CD4-positive, CD25-positive, alpha-beta regulatory T cell (primary cell): ENCODE results near the gene KANSL2. TPM values are rescaled to one million over a fixed set of nuclear protein-coding genes. Genes with fewer than 3 reads are reported as not detected.
A peak's percentile ranks its signal among the peaks of the same experiment; 100 is the strongest.
"Not testable (repeated sequence)": the region's sequence is repeated elsewhere in the genome, so short reads cannot be mapped to it uniquely, and the experiment has no call there.

Experiments used
- ATAC-seq, 2 donors: fragments of 150-1000 bp; cut with Tn5 transposase; one replicate each; pipeline ENCODE4 v1.10.0; 2021; ENCODE audit warnings: low read depth in 2 of 2, moderate number of reproducible peaks in 2 of 2, moderate library complexity in 1 of 2
- DNase-seq, 3 donors: peaks; one replicate each; pipeline versions ENCODE4 v3.0.0 to v3.0.0-alpha.2; 2012 to 2022; ENCODE audit warnings: mixed read lengths in 1 of 3
- H3K27ac ChIP-seq: one replicate; pipeline ENCODE4 v1.7.0; 2013; ENCODE audit warnings: mild to moderate bottlenecking, low read length; ENCODE audit not compliant: insufficient read depth, poor library complexity, severe bottlenecking
- H3K27me3 ChIP-seq: one replicate; pipeline ENCODE4 v1.7.0; 2013; ENCODE audit warnings: low read length; ENCODE audit not compliant: control insufficient read depth, insufficient read depth
- H3K36me3 ChIP-seq: one replicate; pipeline ENCODE4 v1.7.0; 2013; ENCODE audit warnings: mild to moderate bottlenecking, low read length, moderate library complexity; ENCODE audit not compliant: control insufficient read depth, insufficient read depth
- H3K4me1 ChIP-seq: 2 replicates; pipeline ENCODE4 v1.7.0; 2013; ENCODE audit warnings: mild to moderate bottlenecking, low read length; ENCODE audit not compliant: insufficient read depth, control insufficient read depth, poor library complexity, severe bottlenecking
- H3K4me3 ChIP-seq: one replicate; pipeline ENCODE4 v1.7.0; 2013; ENCODE audit warnings: low read depth, mild to moderate bottlenecking, low read length, moderate library complexity
- H3K9me3 ChIP-seq, 2 experiments: 1 replicate in 1 of 2; 2 replicates in 1 of 2; pipeline ENCODE4 v1.7.0; 2013; ENCODE audit warnings: low read length in 2 of 2, mild to moderate bottlenecking in 1 of 2, moderate library complexity in 1 of 2; ENCODE audit not compliant: control insufficient read depth in 2 of 2
- H3K27ac Mint-ChIP-seq, 3 donors: one replicate each; pipeline ENCODE4 v1.8.0; 2020 to 2022; ENCODE audit warnings: mild to moderate bottlenecking in 3 of 3, mixed read lengths in 3 of 3, moderate library complexity in 2 of 3
- H3K27me3 Mint-ChIP-seq: one replicate; pipeline ENCODE4 v1.8.0; 2022; ENCODE audit warnings: mild to moderate bottlenecking, mixed read lengths
- H3K36me3 Mint-ChIP-seq: one replicate; pipeline ENCODE4 v1.8.0; 2020; ENCODE audit warnings: mixed read lengths
- H3K4me1 Mint-ChIP-seq, 4 donors: one replicate each; pipeline ENCODE4 v1.8.0; 2020 to 2022; ENCODE audit warnings: mixed read lengths in 4 of 4, mild to moderate bottlenecking in 1 of 4
- H3K4me3 Mint-ChIP-seq, 4 donors: one replicate each; pipeline ENCODE4 v1.8.0; 2020 to 2022; ENCODE audit warnings: mild to moderate bottlenecking in 4 of 4, mixed read lengths in 4 of 4, moderate library complexity in 3 of 4
- H3K9me3 Mint-ChIP-seq, 7 donors: one replicate each; pipeline ENCODE4 v1.8.0; 2020 to 2022; ENCODE audit warnings: mixed read lengths in 7 of 7, mild to moderate bottlenecking in 3 of 7, moderate library complexity in 2 of 7
- polyA plus RNA-seq, 4 donors: library from polyadenylated mRNA; unstranded; fragments of 300-500 nt; fragmentation: Illumina TruSeq; gene quantifications; one replicate each; pipeline ENCODE4 v1.2.3, GENCODE V29; 2021
- total RNA-seq: library from RNA; stranded (reverse); gene quantifications from one replicate; pipeline ENCODE4 v1.2.3, GENCODE V29; 2022

KANSL2 gene
- total and polyA plus RNA-seq, 5 donors from 2014 or later, result 30.9 to 116 (median 40.4) TPM

GRCh38 chr12:48716493-48717251, 34.6 kb upstream of the KANSL2 start, which contains the start of gene CCNT1:
TSS of gene CCNT1 (minus strand) at chr12:48716707. CDS start at chr12:48716675, 32 bp downstream.
- Histone ChIP-seq H3K36me3 (peaks cover 27% of the 10 kb centered on the region), H3K4me3 (peak within 1 kb of the TSS; percentile 98), H3K9me3 (peaks cover 11 to 13% of the 10 kb centered on the region in 2 experiments), H3K27me3 (no peaks in the 10 kb centered on the region), H3K27ac (peak within 1 kb of the TSS; percentile 99), H3K4me1 (peaks cover 41% of the 10 kb centered on the region)
- peak; percentile 98 to 100 (median 99) for DNase-seq
- Mint-ChIP-seq H3K27ac (peak within 1 kb of the TSS; percentile 96 to 99 (median 97)), H3K4me3 (peak within 1 kb of the TSS; percentile 89 to 95 (median 92)), H3K9me3 (peaks cover 0 to 17% (median 4%) of the 10 kb centered on the region in 7 donors), H3K4me1 (peaks cover 6 to 55% (median 26%) of the 10 kb centered on the region in 4 donors), H3K27me3 (no peaks in the 10 kb centered on the region), H3K36me3 (peaks cover 26% of the 10 kb centered on the region)
- ATAC-seq, result peak; percentile 94 to 96

DNA sequence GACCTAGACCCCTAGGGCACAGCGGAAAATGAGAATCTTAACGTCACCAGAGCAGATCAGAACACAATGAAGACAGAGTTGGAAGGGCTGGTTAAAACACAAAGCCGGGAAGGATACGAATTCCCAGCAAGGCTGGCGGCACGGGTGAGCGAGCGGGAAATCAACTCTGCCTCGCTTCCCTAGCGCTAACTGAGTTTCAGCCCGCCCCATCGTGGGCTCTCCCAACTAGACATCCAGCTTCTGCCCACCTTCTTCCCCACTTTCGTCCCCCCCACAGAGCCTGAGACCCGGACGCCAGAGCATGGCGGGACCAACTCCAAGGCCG, 34.1 kb upstream of the KANSL2 start:
- Histone ChIP-seq H3K9me3 (peaks cover 8 to 9% of the 10 kb centered on the region in 2 experiments), H3K36me3 (peaks cover 31% of the 10 kb centered on the region), H3K27ac (peak overlapping the region; percentile 99), H3K4me3 (peak overlapping the region; percentile 98), H3K4me1 (peaks cover 41% of the 10 kb centered on the region), H3K27me3 (no peaks in the 10 kb centered on the region)
- peaks cover 9 to 59% (median 27%) of the 10 kb centered on the region in 4 donors for H3K4me1 Mint-ChIP-seq
- peak overlapping the region; percentile 89 to 95 (median 92) for H3K4me3 Mint-ChIP-seq
- ATAC-seq, result peak in 1 of 2 donors; percentile 1
- no peaks in the 10 kb centered on the region for H3K27me3 Mint-ChIP-seq
- H3K9me3 Mint-ChIP-seq, result peaks cover 0 to 16% (median 4%) of the 10 kb centered on the region in 7 donors
- peak overlapping the region; percentile 96 to 99 (median 97) for H3K27ac Mint-ChIP-seq
- H3K36me3 Mint-ChIP-seq, result peaks cover 26% of the 10 kb centered on the region
- DNase-seq, result no peak

GRCh38 chr12:48712209-48712608, 30.2 kb upstream of the KANSL2 start:
- DNase-seq, result no peak
- Histone ChIP-seq H3K27me3 (no peaks in the 10 kb centered on the region), H3K4me1 (peaks cover 39% of the 10 kb centered on the region), H3K36me3 (peaks cover 51% of the 10 kb centered on the region), H3K4me3 (no peak overlapping the region), H3K9me3 (no peaks in the 10 kb centered on the region), H3K27ac (no peak overlapping the region)
- Mint-ChIP-seq H3K27ac (peak overlapping the region in 1 of 3 donors; percentile 14), H3K4me3 (no peak overlapping the region), H3K27me3 (no peaks in the 10 kb centered on the region), H3K36me3 (peaks cover 24% of the 10 kb centered on the region), H3K9me3 (peaks cover 0 to 1% (median 0%) of the 10 kb centered on the region in 7 donors), H3K4me1 (peaks cover 24 to 84% (median 45%) of the 10 kb centered on the region in 4 donors)
- no peak for ATAC-seq

DNA sequence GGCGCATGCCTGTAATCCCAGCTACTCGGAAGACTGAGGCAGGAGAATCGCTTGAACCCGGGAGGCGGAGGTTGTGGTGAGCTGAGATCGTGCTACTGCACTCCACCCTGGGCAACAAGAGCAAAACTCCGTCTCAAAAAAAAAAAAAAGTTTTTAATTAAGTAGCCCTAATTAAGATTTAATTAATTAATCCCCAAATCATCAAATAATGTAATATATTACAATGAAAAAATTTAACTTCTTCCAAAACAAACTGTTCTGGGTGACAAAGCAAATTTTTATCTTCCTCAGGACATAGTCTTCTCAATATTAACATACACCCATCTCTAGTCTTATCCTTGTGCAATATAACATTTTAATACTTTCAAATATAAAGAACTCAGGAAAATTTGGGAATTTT, 16.8 kb upstream of the KANSL2 start:
- not testable (repeated sequence) for DNase-seq, H3K4me1 ChIP-seq, H3K27me3 Mint-ChIP-seq, ATAC-seq, H3K27ac Mint-ChIP-seq, H3K9me3 ChIP-seq, H3K27ac ChIP-seq, H3K4me3 Mint-ChIP-seq, H3K27me3 ChIP-seq, H3K9me3 Mint-ChIP-seq, H3K4me3 ChIP-seq
- peaks cover 16 to 26% (median 17%) of the 10 kb centered on the region in 4 donors for H3K4me1 Mint-ChIP-seq
- H3K36me3 Mint-ChIP-seq, result peaks cover 36% of the 10 kb centered on the region
- H3K36me3 ChIP-seq, result peaks cover 72% of the 10 kb centered on the region

DNA sequence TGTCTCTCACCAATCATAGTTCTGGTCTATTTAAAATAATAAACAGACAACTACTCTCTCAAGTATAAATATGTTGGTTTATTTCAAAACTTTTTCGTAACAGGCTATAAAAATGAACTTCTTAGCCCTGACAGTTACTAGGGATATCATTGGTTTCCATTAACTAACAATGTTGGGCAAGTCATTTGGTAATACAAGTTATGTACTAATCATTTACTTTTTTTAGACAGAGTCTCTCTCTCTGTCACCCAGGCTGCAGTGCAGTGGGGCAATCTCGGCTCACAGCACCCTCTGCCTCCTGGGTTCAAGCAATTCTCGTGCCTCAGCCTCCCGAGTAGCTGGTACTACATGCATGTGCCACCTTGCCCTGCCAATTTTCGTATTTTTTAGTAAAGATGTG, 14.6 kb upstream of the KANSL2 start:
- Histone ChIP-seq H3K36me3 (peaks cover 80% of the 10 kb centered on the region), H3K4me1 (no peaks in the 10 kb centered on the region), H3K9me3 (no peaks in the 10 kb centered on the region), H3K4me3 (no peak overlapping the region), H3K27ac (no peak overlapping the region), H3K27me3 (no peaks in the 10 kb centered on the region)
- Mint-ChIP-seq H3K27ac (no peak overlapping the region), H3K4me1 (peaks cover 20 to 29% (median 22%) of the 10 kb centered on the region in 4 donors), H3K4me3 (no peak overlapping the region), H3K36me3 (peaks cover 46% of the 10 kb centered on the region), H3K9me3 (no peaks in the 10 kb centered on the region), H3K27me3 (no peaks in the 10 kb centered on the region)
- DNase-seq (no peak), ATAC-seq (no peak)

DNA sequence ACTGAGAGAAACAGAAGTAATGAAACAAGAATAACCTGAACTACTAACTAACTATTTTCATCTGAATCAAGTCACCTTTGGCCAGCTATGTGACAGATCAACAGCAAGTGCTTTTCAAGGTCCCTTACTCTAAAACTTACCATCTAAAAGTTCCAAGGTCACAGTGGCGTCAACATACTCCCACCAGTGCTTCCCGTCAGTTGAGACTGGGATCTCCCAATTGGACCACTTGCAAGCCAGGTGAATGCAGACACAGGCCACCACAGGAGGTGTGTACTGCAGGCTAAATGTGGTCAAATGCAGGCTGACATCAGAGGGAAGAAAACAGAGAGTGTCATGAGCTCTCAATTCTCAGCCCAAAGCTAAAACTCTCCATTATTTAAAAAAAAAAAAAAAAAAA, 13.8 kb upstream of the KANSL2 start:
- no peaks in the 10 kb centered on the region for H3K27me3 Mint-ChIP-seq
- H3K4me1 ChIP-seq, result no peaks in the 10 kb centered on the region
- H3K27me3 ChIP-seq, result no peaks in the 10 kb centered on the region
- no peaks in the 10 kb centered on the region for H3K9me3 Mint-ChIP-seq
- H3K4me3 Mint-ChIP-seq, result no peak overlapping the region
- ATAC-seq (no peak), DNase-seq (no peak)
- H3K36me3 Mint-ChIP-seq, result peaks cover 44% of the 10 kb centered on the region
- no peaks in the 10 kb centered on the region for H3K9me3 ChIP-seq
- H3K4me1 Mint-ChIP-seq, result peaks cover 19 to 28% (median 24%) of the 10 kb centered on the region in 4 donors
- no peak overlapping the region for H3K27ac Mint-ChIP-seq
- H3K36me3 ChIP-seq, result peaks cover 82% of the 10 kb centered on the region
- no peak overlapping the region for H3K27ac ChIP-seq
- no peak overlapping the region for H3K4me3 ChIP-seq

DNA sequence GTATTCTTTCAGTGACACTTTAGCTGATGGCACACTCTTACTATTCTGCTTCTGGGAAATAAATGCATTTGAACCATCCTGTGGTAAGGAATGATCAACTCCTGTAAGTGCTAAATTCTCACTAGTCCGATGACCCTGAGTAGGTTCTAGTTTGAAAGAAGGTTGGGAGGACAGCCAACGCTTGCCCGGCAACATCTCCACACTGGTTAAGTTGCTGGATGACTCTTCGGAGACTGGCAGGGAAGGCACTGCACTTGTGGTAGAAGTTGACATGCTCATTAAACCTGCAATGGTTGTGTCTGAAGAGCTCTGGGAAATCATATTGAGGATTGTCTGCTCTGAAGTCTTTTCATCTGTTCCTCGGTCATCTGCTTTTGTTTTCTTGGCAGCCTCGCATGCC, 12.0 kb upstream of the KANSL2 start:
- Histone ChIP-seq H3K4me3 (no peak overlapping the region), H3K27ac (no peak overlapping the region), H3K4me1 (no peaks in the 10 kb centered on the region), H3K9me3 (no peaks in the 10 kb centered on the region), H3K27me3 (no peaks in the 10 kb centered on the region), H3K36me3 (peaks cover 84% of the 10 kb centered on the region)
- peaks cover 36% of the 10 kb centered on the region for H3K36me3 Mint-ChIP-seq
- no peaks in the 10 kb centered on the region for H3K9me3 Mint-ChIP-seq
- H3K27me3 Mint-ChIP-seq, result no peaks in the 10 kb centered on the region
- H3K4me3 Mint-ChIP-seq, result no peak overlapping the region
- no peak overlapping the region for H3K27ac Mint-ChIP-seq
- no peak for DNase-seq
- peaks cover 7 to 30% (median 20%) of the 10 kb centered on the region in 4 donors for H3K4me1 Mint-ChIP-seq
- ATAC-seq, result no peak

DNA sequence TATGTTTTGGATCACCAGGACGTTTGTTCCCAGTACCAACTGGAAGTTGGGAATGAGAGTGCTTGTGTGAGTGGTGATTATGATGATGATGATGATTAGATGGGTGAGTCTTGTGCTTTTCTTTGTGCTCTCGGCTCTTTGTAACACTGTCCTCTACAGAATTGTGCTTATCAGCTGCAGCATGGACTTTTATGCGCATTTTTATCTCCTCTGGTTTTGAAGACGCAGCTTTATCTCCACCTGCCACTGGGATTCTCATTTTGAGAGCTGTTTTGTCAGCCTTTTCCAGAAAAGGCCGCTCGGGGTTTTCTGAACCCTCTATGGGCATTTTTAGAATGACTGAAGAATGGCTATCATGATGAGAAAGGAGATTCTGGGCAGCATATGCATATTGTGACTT, 11.5 kb upstream of the KANSL2 start:
- no peaks in the 10 kb centered on the region for H3K27me3 ChIP-seq
- peak overlapping the region in 2 of 3 donors; percentile 23 to 83 for H3K27ac Mint-ChIP-seq
- peaks cover 86% of the 10 kb centered on the region for H3K36me3 ChIP-seq
- no peaks in the 10 kb centered on the region for H3K4me1 ChIP-seq
- ATAC-seq (no peak), DNase-seq (no peak)
- H3K4me1 Mint-ChIP-seq, result peaks cover 8 to 30% (median 22%) of the 10 kb centered on the region in 4 donors
- H3K4me3 Mint-ChIP-seq, result no peak overlapping the region
- no peak overlapping the region for H3K27ac ChIP-seq
- H3K9me3 Mint-ChIP-seq, result no peaks in the 10 kb centered on the region
- no peaks in the 10 kb centered on the region for H3K9me3 ChIP-seq
- peaks cover 36% of the 10 kb centered on the region for H3K36me3 Mint-ChIP-seq
- H3K4me3 ChIP-seq, result no peak overlapping the region
- H3K27me3 Mint-ChIP-seq, result no peaks in the 10 kb centered on the region
